H9 (cell line): Measurements from ENCODE around the gene HNRNPR. TPM values are rescaled to one million over a fixed set of nuclear protein-coding genes. Genes with fewer than 3 reads are reported as not detected.

Experiments
- DNase-seq: peaks from one replicate; pipeline ENCODE4 v3.0.0-alpha.2; 2017
- H2AFZ ChIP-seq: one replicate; pipeline ENCODE4 v1.6.1; 2013; ENCODE audit warnings: mild to moderate bottlenecking, low read length, control low read depth, moderate library complexity
- H2AK5ac ChIP-seq: 2 replicates; pipeline ENCODE4 v1.6.1; 2013; ENCODE audit warnings: low read length, control low read depth, mixed read lengths; ENCODE audit not compliant: insufficient read length
- H2BK120ac ChIP-seq: one replicate; pipeline ENCODE4 v1.6.1; 2013; ENCODE audit warnings: low read depth, mild to moderate bottlenecking, low read length, control low read depth, inconsistent platforms; ENCODE audit not compliant: poor library complexity, severe bottlenecking
- H2BK12ac ChIP-seq: 2 replicates; pipeline ENCODE4 v1.6.1; 2013; ENCODE audit warnings: low read length, control low read depth, mixed read lengths, low read depth; ENCODE audit not compliant: insufficient read length
- H2BK15ac ChIP-seq: 2 replicates; pipeline ENCODE4 v1.6.1; 2013; ENCODE audit warnings: low read depth, low read length, control low read depth
- H2BK20ac ChIP-seq: one replicate; pipeline ENCODE4 v1.6.1; 2013; ENCODE audit warnings: low read depth, mild to moderate bottlenecking, low read length, control low read depth, inconsistent platforms; ENCODE audit not compliant: poor library complexity, severe bottlenecking
- H2BK5ac ChIP-seq: 2 replicates; pipeline ENCODE4 v1.6.1; 2013; ENCODE audit warnings: low read length, control low read depth, mixed read lengths; ENCODE audit not compliant: insufficient read length
- H3K14ac ChIP-seq: 2 replicates; pipeline ENCODE4 v1.6.1; 2013; ENCODE audit warnings: low read length, control low read depth; ENCODE audit not compliant: insufficient read depth
- H3K18ac ChIP-seq: 2 replicates; pipeline ENCODE4 v1.6.1; 2013; ENCODE audit warnings: low read depth, mild to moderate bottlenecking, mixed read lengths, low read length, control low read depth; ENCODE audit not compliant: insufficient read length
- H3K23ac ChIP-seq: 2 replicates; pipeline ENCODE4 v1.6.1; 2013; ENCODE audit warnings: low read length, control low read depth, mixed read lengths, low read depth; ENCODE audit not compliant: insufficient read length
- H3K23me2 ChIP-seq: 2 replicates; pipeline ENCODE4 v1.6.1; 2013; ENCODE audit warnings: low read depth, mild to moderate bottlenecking, mixed read lengths, low read length, control low read depth; ENCODE audit not compliant: insufficient read length, poor library complexity, severe bottlenecking
- H3K27ac ChIP-seq: 2 replicates; pipeline ENCODE4 v1.5.1; 2013; ENCODE audit warnings: low read length, control low read depth, mixed read lengths, low read depth; ENCODE audit not compliant: insufficient read length
- H3K27me3 ChIP-seq: 2 replicates; pipeline ENCODE4 v1.6.1; 2013; ENCODE audit warnings: low read length, control low read depth, inconsistent platforms; ENCODE audit not compliant: insufficient read depth
- H3K4ac ChIP-seq: 2 replicates; pipeline ENCODE4 v1.6.1; 2013; ENCODE audit warnings: low read depth, mild to moderate bottlenecking, control low read depth, inconsistent platforms, low read length, moderate library complexity
- H3K4me1 ChIP-seq: 2 replicates; pipeline ENCODE4 v1.6.1; 2013; ENCODE audit warnings: low read length, control low read depth, inconsistent platforms; ENCODE audit not compliant: insufficient read depth
- H3K4me2 ChIP-seq: 2 replicates; pipeline ENCODE4 v1.6.1; 2013; ENCODE audit warnings: low read length, control low read depth, mixed read lengths; ENCODE audit not compliant: insufficient read length, insufficient read depth
- H3K56ac ChIP-seq: 2 replicates; pipeline ENCODE4 v1.6.1; 2013; ENCODE audit warnings: low read depth, mild to moderate bottlenecking, mixed read lengths, low read length, control low read depth; ENCODE audit not compliant: insufficient read length
- H3K79me1 ChIP-seq: 2 replicates; pipeline ENCODE4 v1.6.1; 2013; ENCODE audit warnings: low read depth, mild to moderate bottlenecking, moderate library complexity, low read length, control low read depth, inconsistent platforms; ENCODE audit not compliant: insufficient read depth, poor library complexity, severe bottlenecking
- H3K79me2 ChIP-seq: 2 replicates; pipeline ENCODE4 v1.6.1; 2013; ENCODE audit warnings: low read length, control low read depth, inconsistent platforms; ENCODE audit not compliant: insufficient read depth
- H3K9ac ChIP-seq: 2 replicates; pipeline ENCODE4 v1.6.1; 2013; ENCODE audit warnings: low read length, control low read depth, mixed read lengths; ENCODE audit not compliant: insufficient read length; ENCODE audit errors: extremely low read depth
- H3K9me3 ChIP-seq: one replicate; pipeline ENCODE4 v1.6.1; 2013; ENCODE audit warnings: low read depth, low read length, inconsistent platforms; ENCODE audit not compliant: control insufficient read depth
- H3T11ph ChIP-seq: one replicate; pipeline ENCODE4 v1.6.1; 2013; ENCODE audit warnings: mild to moderate bottlenecking, low read length, control low read depth, inconsistent platforms
- H4K20me1 ChIP-seq: one replicate; pipeline ENCODE4 v1.6.1; 2013; ENCODE audit not compliant: control insufficient read depth, insufficient read length, insufficient read depth
- H4K5ac ChIP-seq: 2 replicates; pipeline ENCODE4 v1.6.1; 2013; ENCODE audit warnings: low read depth, mild to moderate bottlenecking, mixed read lengths, low read length, control low read depth; ENCODE audit not compliant: insufficient read length
- H4K8ac ChIP-seq: replicated peaks from 2 replicates; pipeline ENCODE4 v1.6.1; 2013; ENCODE audit warnings: low read length, control low read depth, mixed read lengths, low read depth; ENCODE audit not compliant: insufficient read length
- H4K91ac ChIP-seq: 2 replicates; pipeline ENCODE4 v1.6.1; 2013; ENCODE audit warnings: low read depth, mild to moderate bottlenecking, moderate library complexity, mixed read lengths, low read length, control low read depth; ENCODE audit not compliant: insufficient read length
- H3K27ac Mint-ChIP-seq, 3 experiments: 2 replicates in 2 of 3; 3 replicates in 1 of 3; pipeline ENCODE4 v1.8.0; 2020 to 2021; ENCODE audit warnings: mixed read lengths in 3 of 3, mild to moderate bottlenecking in 1 of 3, moderate library complexity in 1 of 3
- H3K27me3 Mint-ChIP-seq: 2 replicates; pipeline ENCODE4 v1.8.0; 2021; ENCODE audit warnings: low read depth, mild to moderate bottlenecking, moderate library complexity, mixed read lengths
- H3K36me3 Mint-ChIP-seq, 3 experiments: 2 replicates in 2 of 3; 3 replicates in 1 of 3; pipeline ENCODE4 v1.8.0; 2020 to 2021; ENCODE audit warnings: low read depth in 3 of 3, mixed read lengths in 3 of 3; ENCODE audit not compliant: insufficient read depth in 1 of 3
- H3K4me1 Mint-ChIP-seq, 2 experiments: 2 replicates each; pipeline ENCODE4 v1.8.0; 2020; ENCODE audit warnings: mixed read lengths in 2 of 2
- H3K4me3 Mint-ChIP-seq, 2 experiments: 2 replicates in 1 of 2; 3 replicates in 1 of 2; pipeline ENCODE4 v1.8.0; 2020 to 2021; ENCODE audit warnings: mild to moderate bottlenecking in 2 of 2, mixed read lengths in 2 of 2, moderate library complexity in 1 of 2
- H3K9me3 Mint-ChIP-seq, 2 experiments: 2 replicates in 1 of 2; 3 replicates in 1 of 2; pipeline ENCODE4 v1.8.0; 2020; ENCODE audit warnings: mild to moderate bottlenecking in 2 of 2, mixed read lengths in 2 of 2, moderate library complexity in 1 of 2
- CTCF ChIP-seq: fragments of 200-600 bp; sonication (generic); conservative IDR thresholded peaks from 3 replicates; pipeline ENCODE4 v1.8.0; 2021; ENCODE audit warnings: antibody characterized with exemption, mild to moderate bottlenecking
- WGBS: extraction: QIAGEN DNeasy Blood & Tissue Kit; methylation state at CpG from one replicate; pipeline ENCODE4 v1.1.7; 2013; ENCODE audit warnings: missing lambda C conversion rate, low lambda C conversion rate, mixed read lengths; ENCODE audit not compliant: insufficient read length; ENCODE audit errors: extremely low coverage; 5-methylcytosine and 5-hydroxymethylcytosine counted together
- total RNA-seq: library from RNA; stranded (reverse); gene quantifications from 2 replicates; pipeline ENCODE4 v1.2.1, GENCODE V29; 2021

HNRNPR gene
- total RNA-seq, 1 experiment from 2014 or later, result 196 TPM

- Histone ChIP-seq H3K79me2 (peaks cover 29% of the 10 kb centered on the region; the same call in 1 of the 2 replicates), H3K27me3 (peaks cover 8% of the 10 kb centered on the region; the same call in 1 of the 2 replicates), H2BK120ac (no peak overlapping the region), H3K56ac (no peak overlapping the region), H3K27ac (peak overlapping the region; percentile 35), H3K23ac (no peak overlapping the region), H2BK5ac (no peak overlapping the region), H4K20me1 (no peaks in the 10 kb centered on the region), H3K4ac (no peak overlapping the region; the same call in 1 of the 2 replicates), H2BK15ac (no peak overlapping the region), H3K23me2 (peaks cover 11% of the 10 kb centered on the region), H3K4me1 (peaks cover 3% of the 10 kb centered on the region; the same call in 1 of the 2 replicates), H3K4me2 (peak overlapping the region; percentile 89), H3T11ph (no peak overlapping the region), H3K14ac (peak overlapping the region; percentile 66), H2BK12ac (no peak overlapping the region), H2AFZ (peak overlapping the region; percentile 59), H4K5ac (no peak overlapping the region), H4K91ac (no peak overlapping the region), H3K18ac (peak overlapping the region; percentile 78), H3K9ac (peak overlapping the region; percentile 81), H3K9me3 (no peaks in the 10 kb centered on the region), H4K8ac (no peak overlapping the region), H3K79me1 (no peaks in the 10 kb centered on the region), H2AK5ac (no peak overlapping the region), H2BK20ac (no peak overlapping the region)
- Mint-ChIP-seq H3K36me3 (no peaks in the 10 kb centered on the region; a peak in 3 of 7 replicates), H3K27ac (peak overlapping the region; percentile 85 to 97 (median 96)), H3K4me3 (peak overlapping the region; percentile 94 to 97), H3K27me3 (peaks cover 50% of the 10 kb centered on the region), H3K9me3 (no peaks in the 10 kb centered on the region), H3K4me1 (peaks cover 30 to 34% of the 10 kb centered on the region in 2 experiments)
- DNase-seq, result no peak
- TF ChIP-seq CTCF, result no peak
- whole genome bisulfite sequencing, result no CpG with 5 or more reads among the region's 8 CpGs
Measured at GRCh38 chr1:23344987-23345472, 946 bp upstream of the HNRNPR start.
